MM.1S (cell line): ENCODE data around the gene STX16.

ENCODE experiments used
- DNase-seq: peaks from one replicate; pipeline ENCODE4 v3.0.0-alpha.2; 2015
- H2AFZ ChIP-seq: fragments of 300-600 bp; sonication (generic); 2 replicates; pipeline ENCODE4 v1.6.0; 2016; ENCODE audit warnings: antibody characterized with exemption, low read length
- H3F3A ChIP-seq: fragments of 300-600 bp; sonication (generic); 2 replicates; pipeline ENCODE4 v1.6.1; 2016; ENCODE audit warnings: mild to moderate bottlenecking, antibody characterized with exemption, low read length, moderate library complexity, mixed read lengths; ENCODE audit not compliant: insufficient read depth
- H3K27ac ChIP-seq: fragments of 300-600 bp; sonication (generic); 2 replicates; pipeline ENCODE4 v1.5.1; 2016; ENCODE audit warnings: mild to moderate bottlenecking, low read length
- H3K27me3 ChIP-seq: fragments of 300-600 bp; sonication (generic); replicated peaks from 2 replicates; pipeline ENCODE4 v1.6.0; 2016; ENCODE audit warnings: low read length; ENCODE audit not compliant: insufficient read depth
- H3K36me3 ChIP-seq: fragments of 300-600 bp; sonication (generic); replicated peaks from 2 replicates; pipeline ENCODE4 v1.6.1; 2016; ENCODE audit warnings: mild to moderate bottlenecking, low read length, mixed read lengths; ENCODE audit not compliant: insufficient read depth
- H3K4me1 ChIP-seq: fragments of 300-600 bp; sonication (generic); 2 replicates; pipeline ENCODE4 v1.6.1; 2016; ENCODE audit warnings: low read length, mixed read lengths
- H3K4me2 ChIP-seq: fragments of 300-600 bp; sonication (generic); 2 replicates; pipeline ENCODE4 v1.6.0; 2016; ENCODE audit warnings: low read depth, low read length
- H3K4me3 ChIP-seq: fragments of 300-600 bp; sonication (generic); 2 replicates; pipeline ENCODE4 v1.5.1; 2016; ENCODE audit warnings: low read length, mixed read lengths
- H3K79me2 ChIP-seq: fragments of 300-600 bp; sonication (generic); 2 replicates; pipeline ENCODE4 v1.6.1; 2016; ENCODE audit warnings: mixed run types, low read length, mixed read lengths
- H3K9ac ChIP-seq: fragments of 300-600 bp; sonication (generic); 2 replicates; pipeline ENCODE4 v1.6.1; 2016; ENCODE audit warnings: low read length, mixed read lengths
- H3K9me2 ChIP-seq: fragments of 300-600 bp; sonication (generic); replicated peaks from 2 replicates; pipeline ENCODE4 v1.6.1; 2016; ENCODE audit warnings: mild to moderate bottlenecking, low read length, mixed read lengths; ENCODE audit not compliant: insufficient read depth
- H3K9me3 ChIP-seq: fragments of 300-600 bp; sonication (generic); replicated peaks from 2 replicates; pipeline ENCODE4 v1.6.1; 2016; ENCODE audit warnings: mild to moderate bottlenecking, low read length, mixed read lengths; ENCODE audit not compliant: insufficient read depth
- H4K20me1 ChIP-seq: fragments of 300-600 bp; sonication (generic); 2 replicates; pipeline ENCODE4 v1.6.1; 2016; ENCODE audit warnings: mild to moderate bottlenecking, low read length, moderate library complexity, mixed read lengths; ENCODE audit not compliant: insufficient read depth
- EZH2 ChIP-seq: fragments of 300-600 bp; sonication (generic); optimal IDR thresholded peaks from 2 replicates; pipeline ENCODE3; 2017; ENCODE audit warnings: low read depth, mild to moderate bottlenecking, antibody characterized with exemption, low read length, mixed read lengths
- EZH2phosphoT487 ChIP-seq: fragments of 300-600 bp; sonication (generic); IDR thresholded peaks from 2 replicates; pipeline ENCODE4 v1.6.1; 2018; ENCODE audit warnings: antibody characterized with exemption, low read length
- TF ChIP-seq, protein P1 (sequence below): fragments of 300-600 bp; sonication (generic); IDR thresholded peaks from 2 replicates; pipeline ENCODE4 v1.5.1; 2016; ENCODE audit warnings: antibody characterized with exemption, low read length, mixed read lengths

Gene STX16

DNA sequence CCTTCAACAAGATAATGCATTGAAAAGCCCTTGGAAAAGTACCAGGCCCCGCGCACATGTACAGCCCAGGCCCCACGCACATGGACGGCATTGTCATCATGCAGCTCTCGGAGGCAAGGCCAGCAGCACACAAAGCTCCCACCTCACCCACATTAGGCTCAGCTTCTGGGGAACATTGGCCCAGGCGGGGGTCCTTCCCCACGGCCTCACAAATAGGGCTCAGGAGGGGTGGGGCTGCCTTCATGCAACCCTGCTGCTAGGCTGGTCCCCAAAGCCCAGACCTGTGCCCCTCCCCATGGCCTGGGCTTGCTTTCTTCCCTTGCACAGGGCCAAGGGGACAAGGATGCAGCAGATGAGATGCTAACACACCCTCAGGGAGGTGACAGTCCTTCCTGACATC, 68.2 kb downstream of the STX16 start:
- DNase-seq: no peak
- Histone ChIP-seq H3K4me3 (no peak overlapping the region), H4K20me1 (no peaks in the 10 kb centered on the region), H3K9me2 (no peaks in the 10 kb centered on the region), H3F3A (no peaks in the 10 kb centered on the region), H3K9me3 (no peaks in the 10 kb centered on the region), H3K4me1 (no peaks in the 10 kb centered on the region), H3K9ac (no peak overlapping the region), H3K36me3 (no peaks in the 10 kb centered on the region), H3K27ac (no peak overlapping the region), H3K27me3 (peaks cover 54% of the 10 kb centered on the region), H2AFZ (no peak overlapping the region), H3K79me2 (no peaks in the 10 kb centered on the region), H3K4me2 (no peak overlapping the region)
- TF ChIP-seq, protein P1, sequence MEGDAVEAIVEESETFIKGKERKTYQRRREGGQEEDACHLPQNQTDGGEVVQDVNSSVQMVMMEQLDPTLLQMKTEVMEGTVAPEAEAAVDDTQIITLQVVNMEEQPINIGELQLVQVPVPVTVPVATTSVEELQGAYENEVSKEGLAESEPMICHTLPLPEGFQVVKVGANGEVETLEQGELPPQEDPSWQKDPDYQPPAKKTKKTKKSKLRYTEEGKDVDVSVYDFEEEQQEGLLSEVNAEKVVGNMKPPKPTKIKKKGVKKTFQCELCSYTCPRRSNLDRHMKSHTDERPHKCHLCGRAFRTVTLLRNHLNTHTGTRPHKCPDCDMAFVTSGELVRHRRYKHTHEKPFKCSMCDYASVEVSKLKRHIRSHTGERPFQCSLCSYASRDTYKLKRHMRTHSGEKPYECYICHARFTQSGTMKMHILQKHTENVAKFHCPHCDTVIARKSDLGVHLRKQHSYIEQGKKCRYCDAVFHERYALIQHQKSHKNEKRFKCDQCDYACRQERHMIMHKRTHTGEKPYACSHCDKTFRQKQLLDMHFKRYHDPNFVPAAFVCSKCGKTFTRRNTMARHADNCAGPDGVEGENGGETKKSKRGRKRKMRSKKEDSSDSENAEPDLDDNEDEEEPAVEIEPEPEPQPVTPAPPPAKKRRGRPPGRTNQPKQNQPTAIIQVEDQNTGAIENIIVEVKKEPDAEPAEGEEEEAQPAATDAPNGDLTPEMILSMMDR: no peak
- no peak for TF ChIP-seq EZH2
- no peak for TF ChIP-seq EZH2phosphoT487

DNA sequence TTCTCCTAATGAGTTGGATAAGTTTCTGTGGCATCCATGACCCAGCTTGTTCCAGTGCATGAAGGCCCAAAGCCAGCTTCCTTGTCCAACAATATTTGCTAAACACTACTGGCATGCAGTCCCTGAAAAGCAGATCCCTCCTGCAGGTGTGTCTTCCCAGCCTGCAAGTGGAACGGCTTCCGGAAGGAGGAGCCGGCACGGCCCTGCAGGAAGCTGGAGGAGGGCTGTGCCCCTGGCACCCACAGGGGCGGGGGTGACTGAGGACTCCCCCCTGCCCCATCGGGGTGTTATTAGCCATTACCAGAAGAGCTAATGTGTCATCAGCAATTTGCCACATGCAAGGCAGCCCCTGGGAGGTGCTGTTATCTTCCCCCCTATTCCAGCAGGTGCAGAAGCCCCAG, 68.9 kb downstream of the STX16 start:
- no peaks in the 10 kb centered on the region for H3K79me2 ChIP-seq
- no peak overlapping the region for H3K27ac ChIP-seq
- no peaks in the 10 kb centered on the region for H3F3A ChIP-seq
- H3K9ac ChIP-seq: no peak overlapping the region
- H3K27me3 ChIP-seq: peaks cover 61% of the 10 kb centered on the region
- H3K4me2 ChIP-seq: no peak overlapping the region
- no peak for TF ChIP-seq EZH2
- TF ChIP-seq EZH2phosphoT487: no peak
- TF ChIP-seq, protein P1: no peak
- DNase-seq: no peak
- no peaks in the 10 kb centered on the region for H3K9me3 ChIP-seq
- H3K36me3 ChIP-seq: no peaks in the 10 kb centered on the region
- H3K9me2 ChIP-seq: no peaks in the 10 kb centered on the region
- no peak overlapping the region for H2AFZ ChIP-seq
- no peaks in the 10 kb centered on the region for H3K4me1 ChIP-seq
- H3K4me3 ChIP-seq: no peak overlapping the region
- H4K20me1 ChIP-seq: no peaks in the 10 kb centered on the region

DNA sequence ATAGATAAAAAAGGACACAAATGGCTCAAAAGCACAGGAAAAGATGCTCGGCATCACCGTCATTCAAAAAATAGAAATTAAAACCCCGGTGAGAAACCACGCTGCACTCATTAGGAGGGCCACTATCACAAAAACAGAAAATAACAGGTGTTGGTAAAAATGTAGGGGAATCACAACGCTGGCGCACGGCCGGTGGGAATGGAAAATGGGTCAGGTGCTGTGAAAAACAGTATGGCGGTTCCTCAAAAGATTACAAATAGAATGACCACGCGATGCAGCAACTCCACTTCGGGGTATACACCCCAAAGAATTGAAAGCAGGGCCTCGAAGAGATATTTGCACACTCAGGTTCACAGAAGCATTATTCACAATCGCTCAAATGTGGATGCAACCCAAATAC, 69.8 kb downstream of the STX16 start:
- no peaks in the 10 kb centered on the region for H3K4me1 ChIP-seq
- H3K36me3 ChIP-seq: no peaks in the 10 kb centered on the region
- no peak overlapping the region for H3K9ac ChIP-seq
- H3K27ac ChIP-seq: no peak overlapping the region
- no peak for TF ChIP-seq EZH2phosphoT487
- TF ChIP-seq, protein P1: no peak
- TF ChIP-seq EZH2: no peak
- no peaks in the 10 kb centered on the region for H4K20me1 ChIP-seq
- H3K9me3 ChIP-seq: no peaks in the 10 kb centered on the region
- H3K9me2 ChIP-seq: no peaks in the 10 kb centered on the region
- H3K79me2 ChIP-seq: no peaks in the 10 kb centered on the region
- H3K4me2 ChIP-seq: no peak overlapping the region
- H3K27me3 ChIP-seq: peaks cover 67% of the 10 kb centered on the region
- no peak overlapping the region for H2AFZ ChIP-seq
- no peak overlapping the region for H3K4me3 ChIP-seq
- H3F3A ChIP-seq: no peaks in the 10 kb centered on the region
- DNase-seq: no peak
